Measurements from ENCODE around the gene TMEM74B. TPM values are rescaled to one million over a fixed set of nuclear protein-coding genes. Genes with fewer than 3 reads are reported as not detected.

Gene TMEM74B
- total and polyA plus RNA-seq, 3 experiments from 2014 or later, result 0.18 TPM; not detected in 2

GRCh38 chr20:1188347-1188746 is 3.6 kb upstream of the TMEM74B start:
- ChIA-PET CTCF (no interaction called here), POLR2A (no interaction called here)
- no peaks in the 10 kb centered on the region for H3K9me3 Mint-ChIP-seq
- peaks cover 15 to 20% of the 10 kb centered on the region in 2 donors for H3K27me3 Mint-ChIP-seq
- Histone ChIP-seq H3K27me3 (ENCODE audit: insufficient read depth, low read length, poor library complexity, severe bottlenecking) (peaks cover 6% of the 10 kb centered on the region), H3K4me1 (ENCODE audit: insufficient read depth, low read length) (no peaks in the 10 kb centered on the region), H3K4me3 (ENCODE audit: low read length) (no peak overlapping the region), H3K9me3 (ENCODE audit: low read length) (no peaks in the 10 kb centered on the region), H3K36me3 (ENCODE audit: insufficient read depth, low read length) (no peaks in the 10 kb centered on the region), H3K27ac (ENCODE audit: low read depth, low read length) (peak overlapping the region; percentile 16)
- no peak for DNase-seq
- no peak overlapping the region for H3K4me3 Mint-ChIP-seq
- peaks cover 10 to 14% (median 12%) of the 10 kb centered on the region in 3 donors for H3K4me1 Mint-ChIP-seq
- no peaks in the 10 kb centered on the region for H3K36me3 Mint-ChIP-seq
- no peak overlapping the region for H3K27ac Mint-ChIP-seq

- H3K9me3 Mint-ChIP-seq, result no peaks in the 10 kb centered on the region
- H3K36me3 Mint-ChIP-seq, result no peaks in the 10 kb centered on the region
- DNase-seq, result no peak
- Histone ChIP-seq H3K27ac (ENCODE audit: low read depth, low read length) (peak overlapping the region; percentile 48), H3K9me3 (ENCODE audit: low read length) (no peaks in the 10 kb centered on the region), H3K27me3 (ENCODE audit: insufficient read depth, low read length, poor library complexity, severe bottlenecking) (peaks cover 6% of the 10 kb centered on the region), H3K4me3 (ENCODE audit: low read length) (no peak overlapping the region), H3K4me1 (ENCODE audit: insufficient read depth, low read length) (no peaks in the 10 kb centered on the region), H3K36me3 (ENCODE audit: insufficient read depth, low read length) (no peaks in the 10 kb centered on the region)
- ChIA-PET POLR2A (no interaction called here), CTCF (no interaction called here)
- no peak overlapping the region for H3K4me3 Mint-ChIP-seq
- peaks cover 15 to 24% of the 10 kb centered on the region in 2 donors for H3K27me3 Mint-ChIP-seq
- H3K27ac Mint-ChIP-seq, result no peak overlapping the region
- peaks cover 10 to 14% (median 12%) of the 10 kb centered on the region in 3 donors for H3K4me1 Mint-ChIP-seq
Measured at GRCh38 chr20:1187605-1188171, 2.9 kb upstream of the TMEM74B start.

GRCh38 chr20:1186367-1186991 is 1.7 kb upstream of the TMEM74B start:
- Histone ChIP-seq H3K9me3 (ENCODE audit: low read length) (no peaks in the 10 kb centered on the region), H3K27ac (ENCODE audit: low read depth, low read length) (peak overlapping the region; percentile 48), H3K27me3 (ENCODE audit: insufficient read depth, low read length, poor library complexity, severe bottlenecking) (peaks cover 6% of the 10 kb centered on the region), H3K4me3 (ENCODE audit: low read length) (no peak overlapping the region), H3K36me3 (ENCODE audit: insufficient read depth, low read length) (no peaks in the 10 kb centered on the region), H3K4me1 (ENCODE audit: insufficient read depth, low read length) (no peaks in the 10 kb centered on the region)
- DNase-seq, result no peak
- Mint-ChIP-seq H3K4me1 (peaks cover 10 to 14% (median 12%) of the 10 kb centered on the region in 3 donors), H3K27me3 (peaks cover 19 to 24% of the 10 kb centered on the region in 2 donors), H3K9me3 (no peaks in the 10 kb centered on the region), H3K36me3 (peaks cover 0 to under 1% (median 0%) of the 10 kb centered on the region in 3 donors), H3K27ac (no peak overlapping the region), H3K4me3 (peak overlapping the region in 4 of 7 donors; percentile 31 to 70 (median 60))
- POLR2A ChIA-PET, result no interaction called here
- CTCF ChIA-PET, result interaction anchor here (0.6 kb wide), 1 partner anchor 67 kb away, joined by 3 read pairs; no protein-coding TSS in a partner anchor

GRCh38 chr20:1185790-1186334 is 1.1 kb upstream of the TMEM74B start:
- Mint-ChIP-seq H3K27ac (no peak overlapping the region), H3K4me1 (peaks cover 10 to 14% (median 12%) of the 10 kb centered on the region in 3 donors), H3K36me3 (peaks cover 0 to 2% (median 0%) of the 10 kb centered on the region in 3 donors), H3K27me3 (peaks cover 19 to 24% of the 10 kb centered on the region in 2 donors), H3K9me3 (no peaks in the 10 kb centered on the region), H3K4me3 (peak overlapping the region; percentile 31 to 76 (median 65))
- ChIA-PET POLR2A (no interaction called here), CTCF (interaction anchor here (0.6 kb wide), 1 partner anchor 66 kb away, joined by 3 read pairs; no protein-coding TSS in a partner anchor)
- Histone ChIP-seq H3K27me3 (ENCODE audit: insufficient read depth, low read length, poor library complexity, severe bottlenecking) (peaks cover 6% of the 10 kb centered on the region), H3K4me3 (ENCODE audit: low read length) (no peak overlapping the region), H3K4me1 (ENCODE audit: insufficient read depth, low read length) (no peaks in the 10 kb centered on the region), H3K9me3 (ENCODE audit: low read length) (no peaks in the 10 kb centered on the region), H3K27ac (ENCODE audit: low read depth, low read length) (peak overlapping the region; percentile 48), H3K36me3 (ENCODE audit: insufficient read depth, low read length) (no peaks in the 10 kb centered on the region)
- DNase-seq, result peak in 3 of 5 donors; percentile 10 to 55 (median 33)

- no peaks in the 10 kb centered on the region for H3K9me3 ChIP-seq (ENCODE audit: low read length)
- CTCF ChIA-PET, result no interaction called here
- no peaks in the 10 kb centered on the region for H3K36me3 ChIP-seq (ENCODE audit: insufficient read depth, low read length)
- Mint-ChIP-seq H3K27ac (no peak overlapping the region), H3K9me3 (no peaks in the 10 kb centered on the region), H3K4me3 (no peak overlapping the region), H3K4me1 (peaks cover 10 to 14% (median 12%) of the 10 kb centered on the region in 3 donors), H3K36me3 (peaks cover 0 to 2% (median 0%) of the 10 kb centered on the region in 3 donors), H3K27me3 (peaks cover 19 to 24% of the 10 kb centered on the region in 2 donors)
- DNase-seq, result no peak
- peaks cover 6% of the 10 kb centered on the region for H3K27me3 ChIP-seq (ENCODE audit: insufficient read depth, low read length, poor library complexity, severe bottlenecking)
- no peak overlapping the region for H3K27ac ChIP-seq (ENCODE audit: low read depth, low read length)
- no peak overlapping the region for H3K4me3 ChIP-seq (ENCODE audit: low read length)
- POLR2A ChIA-PET, result no interaction called here
- H3K4me1 ChIP-seq (ENCODE audit: insufficient read depth, low read length), result no peaks in the 10 kb centered on the region
Measured at GRCh38 chr20:1185316-1185741, 548 bp upstream of the TMEM74B start.

GRCh38 chr20:1184260-1184637 is 532 bp downstream of the TMEM74B start:
- Mint-ChIP-seq H3K27me3 (peaks cover 19 to 24% of the 10 kb centered on the region in 2 donors), H3K4me3 (peak overlapping the region; percentile 2 to 75 (median 70)), H3K9me3 (no peaks in the 10 kb centered on the region), H3K27ac (peak overlapping the region in 2 of 8 donors; percentile 8 to 13), H3K4me1 (peaks cover 10 to 14% (median 12%) of the 10 kb centered on the region in 3 donors), H3K36me3 (peaks cover 0 to 5% (median 2%) of the 10 kb centered on the region in 3 donors)
- H3K4me3 ChIP-seq (ENCODE audit: low read length), result no peak overlapping the region
- H3K9me3 ChIP-seq (ENCODE audit: low read length), result no peaks in the 10 kb centered on the region
- CTCF ChIA-PET, result interaction anchor here (1.2 kb wide), 1 partner anchor 29 kb away, joined by 3 read pairs; no protein-coding TSS in a partner anchor
- DNase-seq, result no peak
- peak overlapping the region; percentile 4 for H3K27ac ChIP-seq (ENCODE audit: low read depth, low read length)
- H3K36me3 ChIP-seq (ENCODE audit: insufficient read depth, low read length), result no peaks in the 10 kb centered on the region
- POLR2A ChIA-PET, result no interaction called here
- H3K4me1 ChIP-seq (ENCODE audit: insufficient read depth, low read length), result no peaks in the 10 kb centered on the region
- peaks cover 6% of the 10 kb centered on the region for H3K27me3 ChIP-seq (ENCODE audit: insufficient read depth, low read length, poor library complexity, severe bottlenecking)

GRCh38 chr20:1183153-1183552 is 1.6 kb downstream of the TMEM74B start:
- CTCF ChIA-PET, result no interaction called here
- Mint-ChIP-seq H3K36me3 (peaks cover 0 to 5% (median 4%) of the 10 kb centered on the region in 3 donors), H3K27me3 (peaks cover 19 to 24% of the 10 kb centered on the region in 2 donors), H3K27ac (no peak overlapping the region), H3K4me3 (peak overlapping the region in 2 of 7 donors; percentile 10 to 69), H3K9me3 (no peaks in the 10 kb centered on the region), H3K4me1 (peaks cover 10 to 14% (median 12%) of the 10 kb centered on the region in 3 donors)
- no peak overlapping the region for H3K27ac ChIP-seq (ENCODE audit: low read depth, low read length)
- H3K4me1 ChIP-seq (ENCODE audit: insufficient read depth, low read length), result no peaks in the 10 kb centered on the region
- no peak for DNase-seq
- H3K36me3 ChIP-seq (ENCODE audit: insufficient read depth, low read length), result no peaks in the 10 kb centered on the region
- POLR2A ChIA-PET, result no interaction called here
- H3K27me3 ChIP-seq (ENCODE audit: insufficient read depth, low read length, poor library complexity, severe bottlenecking), result peaks cover 6% of the 10 kb centered on the region
- H3K4me3 ChIP-seq (ENCODE audit: low read length), result no peak overlapping the region
- no peaks in the 10 kb centered on the region for H3K9me3 ChIP-seq (ENCODE audit: low read length)

GRCh38 chr20:1182106-1182505 is 2.7 kb downstream of the TMEM74B start:
- POLR2A ChIA-PET, result no interaction called here
- Histone ChIP-seq H3K36me3 (ENCODE audit: insufficient read depth, low read length) (no peaks in the 10 kb centered on the region), H3K4me1 (ENCODE audit: insufficient read depth, low read length) (no peaks in the 10 kb centered on the region), H3K4me3 (ENCODE audit: low read length) (no peak overlapping the region), H3K27ac (ENCODE audit: low read depth, low read length) (no peak overlapping the region), H3K9me3 (ENCODE audit: low read length) (no peaks in the 10 kb centered on the region), H3K27me3 (ENCODE audit: insufficient read depth, low read length, poor library complexity, severe bottlenecking) (peaks cover 6% of the 10 kb centered on the region)
- Mint-ChIP-seq H3K36me3 (peaks cover 0 to 9% (median 5%) of the 10 kb centered on the region in 3 donors), H3K27ac (peak overlapping the region in 1 of 8 donors; percentile 79), H3K4me1 (peaks cover 10 to 14% (median 12%) of the 10 kb centered on the region in 3 donors), H3K4me3 (peak overlapping the region in 1 of 7 donors; percentile 60), H3K9me3 (peaks cover 0 to 2% (median 0%) of the 10 kb centered on the region in 5 donors), H3K27me3 (peaks cover 19 to 24% of the 10 kb centered on the region in 2 donors)
- no peak for DNase-seq
- CTCF ChIA-PET, result no interaction called here
